ENCODE data around the gene OTUD7B.
A peak's percentile ranks its signal among the peaks of the same experiment; 100 is the strongest.
"Not testable (repeated sequence)": the region's sequence is repeated elsewhere in the genome, so short reads cannot be mapped to it uniquely, and the experiment has no call there.

The OTUD7B gene

GRCh38 chr1:150001415-150001814, 9.1 kb downstream of the OTUD7B start:
- no peak for DNase-seq

- no peak for DNase-seq
Measured at GRCh38 chr1:149997585-149998262, 12.8 kb downstream of the OTUD7B start.

- DNase-seq = no peak
Measured at GRCh38 chr1:149995927-149996326, 14.6 kb downstream of the OTUD7B start.

GRCh38 chr1:149993764-149994163, 16.8 kb downstream of the OTUD7B start:
- DNase-seq = no peak

GRCh38 chr1:149993181-149993580, 17.3 kb downstream of the OTUD7B start:
- no peak for DNase-seq

- DNase-seq = no peak
Measured at GRCh38 chr1:149987297-149987595, 23.3 kb downstream of the OTUD7B start.

- no peak for DNase-seq
Measured at GRCh38 chr1:149986486-149987296, 23.8 kb downstream of the OTUD7B start.

- DNase-seq = no peak
Measured at GRCh38 chr1:149979972-149980540, 30.5 kb downstream of the OTUD7B start.

GRCh38 chr1:149979245-149979971, 31.1 kb downstream of the OTUD7B start:
- DNase-seq = no peak

GRCh38 chr1:149978547-149979023, 31.9 kb downstream of the OTUD7B start:
- DNase-seq = no peak

GRCh38 chr1:149977345-149977744, 33.2 kb downstream of the OTUD7B start:
- DNase-seq = no peak

- no peak for DNase-seq
Measured at GRCh38 chr1:149972547-149972946, 38.0 kb downstream of the OTUD7B start.

- DNase-seq = no peak
Measured at GRCh38 chr1:149967646-149968045, 42.9 kb downstream of the OTUD7B start.

GRCh38 chr1:149967041-149967440, 43.5 kb downstream of the OTUD7B start:
- no peak for DNase-seq

GRCh38 chr1:149966405-149966804, 44.1 kb downstream of the OTUD7B start:
- DNase-seq = no peak

GRCh38 chr1:149965440-149965839, 45.1 kb downstream of the OTUD7B start:
- DNase-seq = no peak

- no peak for DNase-seq
Measured at GRCh38 chr1:149963358-149963757, 47.2 kb downstream of the OTUD7B start.

- no peak for DNase-seq
Measured at GRCh38 chr1:149962736-149963135, 47.8 kb downstream of the OTUD7B start.

- DNase-seq = peak; percentile 24
Measured at GRCh38 chr1:149962039-149962647, 48.4 kb downstream of the OTUD7B start.

GRCh38 chr1:149957548-149957947, 53.0 kb downstream of the OTUD7B start:
- not testable (repeated sequence) for DNase-seq

GRCh38 chr1:149949911-149950310, 60.6 kb downstream of the OTUD7B start:
- DNase-seq = no peak

- no peak for DNase-seq
Measured at GRCh38 chr1:149945206-149945605, 65.3 kb downstream of the OTUD7B start.

GRCh38 chr1:149942885-149943284, 67.6 kb downstream of the OTUD7B start:
- no peak for DNase-seq
